ENCODE data around the gene CHCHD5.

The CHCHD5 gene

GRCh38 chr2:112626604-112627059 lies 42.2 kb downstream of the CHCHD5 start:
- H3K36me3 Mint-ChIP-seq (ENCODE audit: low read depth), result no peaks in the 10 kb centered on the region
- peak overlapping the region; percentile 30 for H3K4me3 Mint-ChIP-seq
- H3K4me1 Mint-ChIP-seq (ENCODE audit: low read depth), result peaks cover 60% of the 10 kb centered on the region
- peak overlapping the region; percentile 34 for H3K27ac Mint-ChIP-seq
- no peaks in the 10 kb centered on the region for H3K9me3 Mint-ChIP-seq
- peaks cover 9% of the 10 kb centered on the region for H3K27me3 Mint-ChIP-seq

GRCh38 chr2:112627060-112628040 lies 42.9 kb downstream of the CHCHD5 start:
- H3K27me3 Mint-ChIP-seq, result peaks cover 9% of the 10 kb centered on the region
- peaks cover 67% of the 10 kb centered on the region for H3K4me1 Mint-ChIP-seq (ENCODE audit: low read depth)
- no peaks in the 10 kb centered on the region for H3K9me3 Mint-ChIP-seq
- H3K27ac Mint-ChIP-seq, result peak overlapping the region; percentile 34
- H3K4me3 Mint-ChIP-seq, result peak overlapping the region; percentile 30
- no peaks in the 10 kb centered on the region for H3K36me3 Mint-ChIP-seq (ENCODE audit: low read depth)

GRCh38 chr2:112629224-112629623 lies 44.8 kb downstream of the CHCHD5 start:
- no peaks in the 10 kb centered on the region for H3K36me3 Mint-ChIP-seq (ENCODE audit: low read depth)
- peaks cover 9% of the 10 kb centered on the region for H3K27me3 Mint-ChIP-seq
- H3K4me3 Mint-ChIP-seq, result no peak overlapping the region
- H3K27ac Mint-ChIP-seq, result no peak overlapping the region
- no peaks in the 10 kb centered on the region for H3K9me3 Mint-ChIP-seq
- H3K4me1 Mint-ChIP-seq (ENCODE audit: low read depth), result peaks cover 78% of the 10 kb centered on the region

- H3K4me1 Mint-ChIP-seq (ENCODE audit: low read depth), result peaks cover 78% of the 10 kb centered on the region
- no peak overlapping the region for H3K4me3 Mint-ChIP-seq
- no peak overlapping the region for H3K27ac Mint-ChIP-seq
- no peaks in the 10 kb centered on the region for H3K9me3 Mint-ChIP-seq
- H3K36me3 Mint-ChIP-seq (ENCODE audit: low read depth), result no peaks in the 10 kb centered on the region
- H3K27me3 Mint-ChIP-seq, result peaks cover 9% of the 10 kb centered on the region
Observed at GRCh38 chr2:112629823-112630222, 45.4 kb downstream of the CHCHD5 start.

- Mint-ChIP-seq H3K4me1 (ENCODE audit: low read depth) (peaks cover 81% of the 10 kb centered on the region), H3K4me3 (peak overlapping the region; percentile 74), H3K27me3 (peaks cover 9% of the 10 kb centered on the region), H3K36me3 (ENCODE audit: low read depth) (no peaks in the 10 kb centered on the region), H3K27ac (no peak overlapping the region), H3K9me3 (no peaks in the 10 kb centered on the region)
Observed at GRCh38 chr2:112630268-112630667, 45.9 kb downstream of the CHCHD5 start.

- Mint-ChIP-seq H3K9me3 (no peaks in the 10 kb centered on the region), H3K4me3 (no peak overlapping the region), H3K36me3 (ENCODE audit: low read depth) (no peaks in the 10 kb centered on the region), H3K27me3 (peaks cover 9% of the 10 kb centered on the region), H3K27ac (no peak overlapping the region), H3K4me1 (ENCODE audit: low read depth) (peaks cover 85% of the 10 kb centered on the region)
Observed at GRCh38 chr2:112633708-112634107, 49.3 kb downstream of the CHCHD5 start.

GRCh38 chr2:112634153-112634873 lies 49.9 kb downstream of the CHCHD5 start:
- H3K4me3 Mint-ChIP-seq, result no peak overlapping the region
- H3K4me1 Mint-ChIP-seq (ENCODE audit: low read depth), result peaks cover 79% of the 10 kb centered on the region
- H3K9me3 Mint-ChIP-seq, result no peaks in the 10 kb centered on the region
- peaks cover 5% of the 10 kb centered on the region for H3K27me3 Mint-ChIP-seq
- H3K36me3 Mint-ChIP-seq (ENCODE audit: low read depth), result no peaks in the 10 kb centered on the region
- H3K27ac Mint-ChIP-seq, result no peak overlapping the region

- H3K27ac Mint-ChIP-seq, result no peak overlapping the region
- peaks cover 75% of the 10 kb centered on the region for H3K4me1 Mint-ChIP-seq (ENCODE audit: low read depth)
- no peaks in the 10 kb centered on the region for H3K9me3 Mint-ChIP-seq
- H3K4me3 Mint-ChIP-seq, result no peak overlapping the region
- peaks cover 2% of the 10 kb centered on the region for H3K27me3 Mint-ChIP-seq
- H3K36me3 Mint-ChIP-seq (ENCODE audit: low read depth), result no peaks in the 10 kb centered on the region
Observed at GRCh38 chr2:112634874-112635157, 50.4 kb downstream of the CHCHD5 start.

- Mint-ChIP-seq H3K9me3 (no peaks in the 10 kb centered on the region), H3K4me3 (no peak overlapping the region), H3K36me3 (ENCODE audit: low read depth) (no peaks in the 10 kb centered on the region), H3K27ac (no peak overlapping the region), H3K27me3 (no peaks in the 10 kb centered on the region), H3K4me1 (ENCODE audit: low read depth) (peaks cover 72% of the 10 kb centered on the region)
Observed at GRCh38 chr2:112636605-112637288, 52.3 kb downstream of the CHCHD5 start.

- Mint-ChIP-seq H3K27ac (no peak overlapping the region), H3K4me3 (no peak overlapping the region), H3K36me3 (ENCODE audit: low read depth) (no peaks in the 10 kb centered on the region), H3K9me3 (no peaks in the 10 kb centered on the region), H3K4me1 (ENCODE audit: low read depth) (peaks cover 67% of the 10 kb centered on the region), H3K27me3 (no peaks in the 10 kb centered on the region)
Observed at GRCh38 chr2:112637289-112637660, 52.9 kb downstream of the CHCHD5 start.
